HG03175 (cell line): ENCODE data around the gene CSPG4.

Experiments
- ATAC-seq: cut with Tn5 transposase; IDR thresholded peaks from one replicate; pipeline ENCODE4 v1.9.1; 2021; ENCODE audit warnings: mild to moderate bottlenecking, moderate library complexity; ENCODE audit not compliant: unreplicated experiment

The CSPG4 gene

GRCh38 chr15:75672646-75673425 is 39.8 kb downstream of the CSPG4 start:
- ATAC-seq = no peak

GRCh38 chr15:75671730-75672602 is 40.7 kb downstream of the CSPG4 start:
- no peak for ATAC-seq

GRCh38 chr15:75669879-75670212 is 42.8 kb downstream of the CSPG4 start:
- no peak for ATAC-seq

- no peak for ATAC-seq
Observed at GRCh38 chr15:75669191-75669878, 43.3 kb downstream of the CSPG4 start.

GRCh38 chr15:75666823-75667501 is 45.7 kb downstream of the CSPG4 start:
- no peak for ATAC-seq

- ATAC-seq = no peak
Observed at GRCh38 chr15:75663931-75664421, 48.7 kb downstream of the CSPG4 start.

- no peak for ATAC-seq
Observed at GRCh38 chr15:75662823-75663519, 49.7 kb downstream of the CSPG4 start.

GRCh38 chr15:75661756-75662140 is 50.9 kb downstream of the CSPG4 start:
- ATAC-seq = no peak

- ATAC-seq = no peak
Observed at GRCh38 chr15:75661100-75661755, 51.4 kb downstream of the CSPG4 start.

GRCh38 chr15:75659928-75660645 is 52.6 kb downstream of the CSPG4 start:
- no peak for ATAC-seq

GRCh38 chr15:75659141-75659771 is 53.4 kb downstream of the CSPG4 start:
- no peak for ATAC-seq

GRCh38 chr15:75656813-75657212 is 55.8 kb downstream of the CSPG4 start:
- ATAC-seq = no peak

GRCh38 chr15:75656331-75656730 is 56.3 kb downstream of the CSPG4 start:
- no peak for ATAC-seq

GRCh38 chr15:75655931-75656330 is 56.7 kb downstream of the CSPG4 start:
- no peak for ATAC-seq

GRCh38 chr15:75654201-75654907 is 58.3 kb downstream of the CSPG4 start:
- ATAC-seq = no peak

GRCh38 chr15:75653347-75653913 is 59.2 kb downstream of the CSPG4 start:
- ATAC-seq = no peak

GRCh38 chr15:75651810-75652543 is 60.7 kb downstream of the CSPG4 start:
- ATAC-seq = no peak
